H9 (cell line): ENCODE results near the gene RAB31. TPM values are rescaled to one million over a fixed set of nuclear protein-coding genes. Genes with fewer than 3 reads are reported as not detected.

Source experiments
- DNase-seq: peaks from one replicate; pipeline ENCODE4 v3.0.0-alpha.2; 2017
- H2AFZ ChIP-seq: one replicate; pipeline ENCODE4 v1.6.1; 2013; ENCODE audit warnings: mild to moderate bottlenecking, low read length, control low read depth, moderate library complexity
- H2AK5ac ChIP-seq: 2 replicates; pipeline ENCODE4 v1.6.1; 2013; ENCODE audit warnings: low read length, control low read depth, mixed read lengths; ENCODE audit not compliant: insufficient read length
- H2BK120ac ChIP-seq: one replicate; pipeline ENCODE4 v1.6.1; 2013; ENCODE audit warnings: low read depth, mild to moderate bottlenecking, low read length, control low read depth, inconsistent platforms; ENCODE audit not compliant: poor library complexity, severe bottlenecking
- H2BK12ac ChIP-seq: 2 replicates; pipeline ENCODE4 v1.6.1; 2013; ENCODE audit warnings: low read length, control low read depth, mixed read lengths, low read depth; ENCODE audit not compliant: insufficient read length
- H2BK15ac ChIP-seq: 2 replicates; pipeline ENCODE4 v1.6.1; 2013; ENCODE audit warnings: low read depth, low read length, control low read depth
- H2BK20ac ChIP-seq: one replicate; pipeline ENCODE4 v1.6.1; 2013; ENCODE audit warnings: low read depth, mild to moderate bottlenecking, low read length, control low read depth, inconsistent platforms; ENCODE audit not compliant: poor library complexity, severe bottlenecking
- H2BK5ac ChIP-seq: 2 replicates; pipeline ENCODE4 v1.6.1; 2013; ENCODE audit warnings: low read length, control low read depth, mixed read lengths; ENCODE audit not compliant: insufficient read length
- H3K14ac ChIP-seq: 2 replicates; pipeline ENCODE4 v1.6.1; 2013; ENCODE audit warnings: low read length, control low read depth; ENCODE audit not compliant: insufficient read depth
- H3K18ac ChIP-seq: 2 replicates; pipeline ENCODE4 v1.6.1; 2013; ENCODE audit warnings: low read depth, mild to moderate bottlenecking, mixed read lengths, low read length, control low read depth; ENCODE audit not compliant: insufficient read length
- H3K23ac ChIP-seq: 2 replicates; pipeline ENCODE4 v1.6.1; 2013; ENCODE audit warnings: low read length, control low read depth, mixed read lengths, low read depth; ENCODE audit not compliant: insufficient read length
- H3K23me2 ChIP-seq: 2 replicates; pipeline ENCODE4 v1.6.1; 2013; ENCODE audit warnings: low read depth, mild to moderate bottlenecking, mixed read lengths, low read length, control low read depth; ENCODE audit not compliant: insufficient read length, poor library complexity, severe bottlenecking
- H3K27ac ChIP-seq: 2 replicates; pipeline ENCODE4 v1.5.1; 2013; ENCODE audit warnings: low read length, control low read depth, mixed read lengths, low read depth; ENCODE audit not compliant: insufficient read length
- H3K27me3 ChIP-seq: 2 replicates; pipeline ENCODE4 v1.6.1; 2013; ENCODE audit warnings: low read length, control low read depth, inconsistent platforms; ENCODE audit not compliant: insufficient read depth
- H3K4ac ChIP-seq: 2 replicates; pipeline ENCODE4 v1.6.1; 2013; ENCODE audit warnings: low read depth, mild to moderate bottlenecking, control low read depth, inconsistent platforms, low read length, moderate library complexity
- H3K4me1 ChIP-seq: 2 replicates; pipeline ENCODE4 v1.6.1; 2013; ENCODE audit warnings: low read length, control low read depth, inconsistent platforms; ENCODE audit not compliant: insufficient read depth
- H3K4me2 ChIP-seq: 2 replicates; pipeline ENCODE4 v1.6.1; 2013; ENCODE audit warnings: low read length, control low read depth, mixed read lengths; ENCODE audit not compliant: insufficient read length, insufficient read depth
- H3K56ac ChIP-seq: 2 replicates; pipeline ENCODE4 v1.6.1; 2013; ENCODE audit warnings: low read depth, mild to moderate bottlenecking, mixed read lengths, low read length, control low read depth; ENCODE audit not compliant: insufficient read length
- H3K79me1 ChIP-seq: 2 replicates; pipeline ENCODE4 v1.6.1; 2013; ENCODE audit warnings: low read depth, mild to moderate bottlenecking, moderate library complexity, low read length, control low read depth, inconsistent platforms; ENCODE audit not compliant: insufficient read depth, poor library complexity, severe bottlenecking
- H3K79me2 ChIP-seq: 2 replicates; pipeline ENCODE4 v1.6.1; 2013; ENCODE audit warnings: low read length, control low read depth, inconsistent platforms; ENCODE audit not compliant: insufficient read depth
- H3K9ac ChIP-seq: 2 replicates; pipeline ENCODE4 v1.6.1; 2013; ENCODE audit warnings: low read length, control low read depth, mixed read lengths; ENCODE audit not compliant: insufficient read length; ENCODE audit errors: extremely low read depth
- H3K9me3 ChIP-seq: one replicate; pipeline ENCODE4 v1.6.1; 2013; ENCODE audit warnings: low read depth, low read length, inconsistent platforms; ENCODE audit not compliant: control insufficient read depth
- H3T11ph ChIP-seq: one replicate; pipeline ENCODE4 v1.6.1; 2013; ENCODE audit warnings: mild to moderate bottlenecking, low read length, control low read depth, inconsistent platforms
- H4K20me1 ChIP-seq: one replicate; pipeline ENCODE4 v1.6.1; 2013; ENCODE audit not compliant: control insufficient read depth, insufficient read length, insufficient read depth
- H4K5ac ChIP-seq: 2 replicates; pipeline ENCODE4 v1.6.1; 2013; ENCODE audit warnings: low read depth, mild to moderate bottlenecking, mixed read lengths, low read length, control low read depth; ENCODE audit not compliant: insufficient read length
- H4K8ac ChIP-seq: replicated peaks from 2 replicates; pipeline ENCODE4 v1.6.1; 2013; ENCODE audit warnings: low read length, control low read depth, mixed read lengths, low read depth; ENCODE audit not compliant: insufficient read length
- H4K91ac ChIP-seq: 2 replicates; pipeline ENCODE4 v1.6.1; 2013; ENCODE audit warnings: low read depth, mild to moderate bottlenecking, moderate library complexity, mixed read lengths, low read length, control low read depth; ENCODE audit not compliant: insufficient read length
- H3K27ac Mint-ChIP-seq, 3 experiments: 2 replicates in 2 of 3; 3 replicates in 1 of 3; pipeline ENCODE4 v1.8.0; 2020 to 2021; ENCODE audit warnings: mixed read lengths in 3 of 3, mild to moderate bottlenecking in 1 of 3, moderate library complexity in 1 of 3
- H3K27me3 Mint-ChIP-seq: 2 replicates; pipeline ENCODE4 v1.8.0; 2021; ENCODE audit warnings: low read depth, mild to moderate bottlenecking, moderate library complexity, mixed read lengths
- H3K36me3 Mint-ChIP-seq, 3 experiments: 2 replicates in 2 of 3; 3 replicates in 1 of 3; pipeline ENCODE4 v1.8.0; 2020 to 2021; ENCODE audit warnings: low read depth in 3 of 3, mixed read lengths in 3 of 3; ENCODE audit not compliant: insufficient read depth in 1 of 3
- H3K4me1 Mint-ChIP-seq, 2 experiments: 2 replicates each; pipeline ENCODE4 v1.8.0; 2020; ENCODE audit warnings: mixed read lengths in 2 of 2
- H3K4me3 Mint-ChIP-seq, 2 experiments: 2 replicates in 1 of 2; 3 replicates in 1 of 2; pipeline ENCODE4 v1.8.0; 2020 to 2021; ENCODE audit warnings: mild to moderate bottlenecking in 2 of 2, mixed read lengths in 2 of 2, moderate library complexity in 1 of 2
- H3K9me3 Mint-ChIP-seq, 2 experiments: 2 replicates in 1 of 2; 3 replicates in 1 of 2; pipeline ENCODE4 v1.8.0; 2020; ENCODE audit warnings: mild to moderate bottlenecking in 2 of 2, mixed read lengths in 2 of 2, moderate library complexity in 1 of 2
- CTCF ChIP-seq: fragments of 200-600 bp; sonication (generic); conservative IDR thresholded peaks from 3 replicates; pipeline ENCODE4 v1.8.0; 2021; ENCODE audit warnings: antibody characterized with exemption, mild to moderate bottlenecking
- WGBS: extraction: QIAGEN DNeasy Blood & Tissue Kit; methylation state at CpG from one replicate; pipeline ENCODE4 v1.1.7; 2013; ENCODE audit warnings: missing lambda C conversion rate, low lambda C conversion rate, mixed read lengths; ENCODE audit not compliant: insufficient read length; ENCODE audit errors: extremely low coverage; 5-methylcytosine and 5-hydroxymethylcytosine counted together
- total RNA-seq: library from RNA; stranded (reverse); gene quantifications from 2 replicates; pipeline ENCODE4 v1.2.1, GENCODE V29; 2021

The RAB31 gene
- total RNA-seq, 1 experiment from 2014 or later = 22.4 TPM

- Histone ChIP-seq H3K27ac (no peak overlapping the region), H3K56ac (no peak overlapping the region), H3K9me3 (no peaks in the 10 kb centered on the region), H3K4ac (no peak overlapping the region), H2AFZ (no peak overlapping the region), H2BK12ac (no peak overlapping the region), H3K23ac (no peak overlapping the region), H4K20me1 (no peaks in the 10 kb centered on the region), H3T11ph (no peak overlapping the region), H3K79me2 (no peaks in the 10 kb centered on the region), H3K27me3 (no peaks in the 10 kb centered on the region), H3K14ac (no peak overlapping the region), H4K5ac (no peak overlapping the region), H2BK20ac (no peak overlapping the region), H3K18ac (no peak overlapping the region), H2BK15ac (no peak overlapping the region), H4K8ac (no peak overlapping the region), H3K23me2 (no peaks in the 10 kb centered on the region), H2BK5ac (no peak overlapping the region), H3K4me2 (no peak overlapping the region), H3K79me1 (no peaks in the 10 kb centered on the region), H2BK120ac (no peak overlapping the region), H4K91ac (no peak overlapping the region), H3K4me1 (no peaks in the 10 kb centered on the region), H3K9ac (no peak overlapping the region), H2AK5ac (no peak overlapping the region)
- no peaks in the 10 kb centered on the region for H3K9me3 Mint-ChIP-seq
- H3K4me3 Mint-ChIP-seq = no peak overlapping the region; a peak in 1 of 5 replicates
- WGBS = no CpG with 5 or more reads among the region's 4 CpGs
- no peak for DNase-seq
- H3K36me3 Mint-ChIP-seq = no peaks in the 10 kb centered on the region
- no peak for TF ChIP-seq CTCF
- no peaks in the 10 kb centered on the region for H3K27me3 Mint-ChIP-seq
- H3K27ac Mint-ChIP-seq = no peak overlapping the region; a peak in 1 of 7 replicates
- H3K4me1 Mint-ChIP-seq = no peaks in the 10 kb centered on the region
These were observed 118.6 kb downstream of the RAB31 start for GRCh38 chr18:9826685-9827084.
